DOHH2 (cell line): ENCODE measurements around the gene CDH4.

ENCODE experiments used
- EZH2phosphoT487 ChIP-seq: fragments of 200-600 bp; sonication (generic); IDR thresholded peaks from 2 replicates; pipeline ENCODE4 v1.6.1; 2017; ENCODE audit warnings: borderline replicate concordance, mild to moderate bottlenecking, antibody characterized with exemption, low read length, moderate library complexity, mixed read lengths
- TF ChIP-seq, protein P1 (sequence below): fragments of 200-600 bp; sonication (generic); IDR thresholded peaks from one replicate; pipeline ENCODE4 v1.5.1; 2014; ENCODE audit warnings: antibody characterized with exemption, mild to moderate bottlenecking, low read depth, low read length; ENCODE audit not compliant: poor library complexity, severe bottlenecking

DNA sequence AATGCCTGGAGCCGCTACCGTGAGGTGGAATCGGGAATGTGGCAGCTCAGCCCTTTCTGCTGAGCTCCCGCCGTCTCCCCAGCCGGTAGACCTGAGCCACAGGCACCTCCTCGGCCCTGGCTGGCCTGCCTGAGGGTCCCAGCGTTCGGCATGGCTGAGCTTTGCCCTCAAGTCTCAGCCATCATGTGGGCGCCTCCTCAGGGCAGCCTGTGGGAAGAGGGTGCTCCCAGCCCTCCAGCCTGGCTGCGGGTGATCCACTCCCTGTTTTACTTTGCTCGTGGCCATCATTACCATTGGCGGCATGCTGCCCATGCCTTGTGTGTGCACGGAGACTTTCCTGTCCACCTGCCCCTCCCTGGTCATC, 329.7 kb downstream of the CDH4 start:
- TF ChIP-seq, protein P1, sequence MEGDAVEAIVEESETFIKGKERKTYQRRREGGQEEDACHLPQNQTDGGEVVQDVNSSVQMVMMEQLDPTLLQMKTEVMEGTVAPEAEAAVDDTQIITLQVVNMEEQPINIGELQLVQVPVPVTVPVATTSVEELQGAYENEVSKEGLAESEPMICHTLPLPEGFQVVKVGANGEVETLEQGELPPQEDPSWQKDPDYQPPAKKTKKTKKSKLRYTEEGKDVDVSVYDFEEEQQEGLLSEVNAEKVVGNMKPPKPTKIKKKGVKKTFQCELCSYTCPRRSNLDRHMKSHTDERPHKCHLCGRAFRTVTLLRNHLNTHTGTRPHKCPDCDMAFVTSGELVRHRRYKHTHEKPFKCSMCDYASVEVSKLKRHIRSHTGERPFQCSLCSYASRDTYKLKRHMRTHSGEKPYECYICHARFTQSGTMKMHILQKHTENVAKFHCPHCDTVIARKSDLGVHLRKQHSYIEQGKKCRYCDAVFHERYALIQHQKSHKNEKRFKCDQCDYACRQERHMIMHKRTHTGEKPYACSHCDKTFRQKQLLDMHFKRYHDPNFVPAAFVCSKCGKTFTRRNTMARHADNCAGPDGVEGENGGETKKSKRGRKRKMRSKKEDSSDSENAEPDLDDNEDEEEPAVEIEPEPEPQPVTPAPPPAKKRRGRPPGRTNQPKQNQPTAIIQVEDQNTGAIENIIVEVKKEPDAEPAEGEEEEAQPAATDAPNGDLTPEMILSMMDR = no peak
- no peak for TF ChIP-seq EZH2phosphoT487
